H1 (cell line): ENCODE results near the gene HIVEP2. TPM values are rescaled to one million over a fixed set of nuclear protein-coding genes. Genes with fewer than 3 reads are reported as not detected.

Source experiments
- SP4 ChIP-seq: IDR thresholded peaks from 2 replicates; pipeline ENCODE4 v1.6.1; 2012; ENCODE audit warnings: low read length, inconsistent platforms
- polyA plus RNA-seq, 7 experiments: library from polyadenylated mRNA; depleted of rRNA in 3 of 7; stranded (reverse) in 5 of 7; unstranded in 2 of 7; fragments of >200 nt in 5 of 7; fragments of 200-250 nt in 2 of 7; gene quantifications; 1 replicate in 5 of 7; 2 replicates in 1 of 7; 4 replicates in 1 of 7; pipeline versions ENCODE4 v1.2.1 to v1.2.3, GENCODE V29; 2011 to 2013; ENCODE audit warnings: missing spikeins in 2 of 7, mixed read lengths in 2 of 7
- total RNA-seq: library from RNA; stranded (reverse); fragmentation: NEBNext Ultra II Directional; extraction: Animal tissue kit (Norgen Biotek cat#: 25700); gene quantifications from 2 replicates; pipeline ENCODE4 v1.2.1, GENCODE V29; 2021

HIVEP2 gene
- total and polyA plus RNA-seq, 2 of the 8 experiments (the other 6 are each of a cell fraction or from before 2014, with no cell fraction given), result 2.2 to 6.1 TPM

DNA sequence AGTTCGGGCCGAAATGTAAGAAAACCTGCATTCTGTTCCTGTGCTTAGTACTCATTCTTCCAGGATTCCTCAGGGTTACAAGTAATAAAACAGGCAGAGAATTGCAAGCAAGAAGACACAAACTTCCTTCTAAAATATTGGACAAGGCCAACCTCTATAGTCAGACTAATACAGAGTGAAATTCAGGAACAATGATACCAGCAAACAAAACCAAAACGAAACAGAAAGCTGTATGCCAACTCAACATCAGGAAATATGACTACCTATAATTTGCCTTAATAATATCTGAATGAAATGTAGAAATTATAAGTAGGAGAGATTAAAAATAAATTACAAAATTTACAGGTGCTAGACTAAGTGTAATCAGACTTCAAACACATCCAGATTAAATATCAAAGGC lies 238.8 kb downstream of the HIVEP2 start (continued):
- no peak for TF ChIP-seq SP4
